HEK293 (cell line): ENCODE measurements around the gene ERICH6B.

Experiments
- CTCF ChIA-PET: fragments of 350-600 bp; formaldehyde crosslinking; extraction: SDS; loops from one replicate; lab custom pipeline; 2021; ENCODE audit warnings: antibody characterized with exemption; lab: Yijun Ruan, JAX
- POLR2A ChIA-PET: fragments of 300-600 bp; formaldehyde crosslinking; extraction: SDS; loops from one replicate; lab custom pipeline; 2020; ENCODE audit warnings: antibody characterized with exemption, inconsistent platforms; lab: Yijun Ruan, JAX
- H3K27ac ChIP-seq: fragments of 200-500 bp; sonication (Bioruptor generic); 2 replicates; pipeline ENCODE4 v1.5.1; 2014; ENCODE audit warnings: low read depth, low read length, control low read depth, inconsistent platforms; ENCODE audit errors: extremely low read depth
- H3K36me3 ChIP-seq, 2 experiments: fragments of 200-500 bp in 1 of 2; sonication (Bioruptor generic) in 1 of 2; 1 replicate in 1 of 2; 2 replicates in 1 of 2; pipeline ENCODE4 v1.5.1; 2014 to 2017; ENCODE audit warnings: inconsistent platforms in 2 of 2, low read length in 2 of 2; ENCODE audit not compliant: control insufficient read depth in 2 of 2, insufficient read depth in 1 of 2
- H3K4me1 ChIP-seq: fragments of 200-500 bp; sonication (Bioruptor generic); 2 replicates; pipeline ENCODE4 v1.5.1; 2014; ENCODE audit warnings: mild to moderate bottlenecking, low read length, inconsistent platforms; ENCODE audit not compliant: control insufficient read depth, insufficient read depth
- H3K4me3 ChIP-seq: 2 replicates; pipeline ENCODE4 v1.5.1; 2011; ENCODE audit warnings: low read depth, mild to moderate bottlenecking, control low read depth, low read length, moderate library complexity
- H3K9me3 ChIP-seq: fragments of 200-500 bp; sonication (Bioruptor generic); 2 replicates; pipeline ENCODE4 v1.5.1; 2014; ENCODE audit warnings: low read depth, low read length, inconsistent platforms; ENCODE audit not compliant: control insufficient read depth, insufficient read depth
- GLIS2 ChIP-seq: fragments of 450-650 bp; formaldehyde crosslinking; IDR thresholded peaks from 2 replicates; pipeline ENCODE4 v1.5.1; 2016; ENCODE audit warnings: missing biosample characterization, missing genetic modification characterization
- TSHZ1 ChIP-seq: fragments of 450-650 bp; formaldehyde crosslinking; IDR thresholded peaks from 2 replicates; pipeline ENCODE4 v1.5.1; 2016; ENCODE audit warnings: missing biosample characterization, missing genetic modification characterization, borderline replicate concordance
- ZNF114 ChIP-seq: fragments of 450-650 bp; formaldehyde crosslinking; IDR thresholded peaks from 2 replicates; pipeline ENCODE4 v1.5.0; 2017; ENCODE audit warnings: missing biosample characterization, missing genetic modification characterization
- ZNF133 ChIP-seq: fragments of 450-650 bp; formaldehyde crosslinking; IDR thresholded peaks from 2 replicates; pipeline ENCODE4 v1.5.1; 2016; ENCODE audit warnings: missing biosample characterization, missing genetic modification characterization
- ZNF138 ChIP-seq: fragments of 450-650 bp; formaldehyde crosslinking; IDR thresholded peaks from 2 replicates; pipeline ENCODE4 v1.5.1; 2016; ENCODE audit warnings: missing biosample characterization, missing genetic modification characterization, borderline replicate concordance
- ZNF239 ChIP-seq: fragments of 450-650 bp; formaldehyde crosslinking; IDR thresholded peaks from 2 replicates; pipeline ENCODE4 v1.5.1; 2016; ENCODE audit warnings: missing biosample characterization, missing genetic modification characterization
- ZNF292 ChIP-seq: fragments of 450-650 bp; formaldehyde crosslinking; IDR thresholded peaks from 2 replicates; pipeline ENCODE4 v1.5.1; 2016; ENCODE audit warnings: low read depth, missing biosample characterization, missing genetic modification characterization, borderline replicate concordance
- ZNF354C ChIP-seq: fragments of 450-650 bp; formaldehyde crosslinking; IDR thresholded peaks from 2 replicates; pipeline ENCODE4 v1.5.1; 2016; ENCODE audit warnings: missing biosample characterization, missing genetic modification characterization, low read depth, borderline replicate concordance
- ZNF514 ChIP-seq: fragments of 450-650 bp; formaldehyde crosslinking; IDR thresholded peaks from 2 replicates; pipeline ENCODE4 v1.5.1; 2016; ENCODE audit warnings: missing biosample characterization, missing genetic modification characterization
- ZNF530 ChIP-seq: fragments of 450-650 bp; formaldehyde crosslinking; IDR thresholded peaks from 2 replicates; pipeline ENCODE4 v1.5.1; 2016; ENCODE audit warnings: low read depth, missing biosample characterization, missing genetic modification characterization
- ZNF777 ChIP-seq: fragments of 450-650 bp; formaldehyde crosslinking; IDR thresholded peaks from 2 replicates; pipeline ENCODE4 v1.5.1; 2017; ENCODE audit warnings: missing biosample characterization, missing genetic modification characterization, borderline replicate concordance
- ZNF837 ChIP-seq: fragments of 450-650 bp; formaldehyde crosslinking; IDR thresholded peaks from 2 replicates; pipeline ENCODE4 v1.5.1; 2016; ENCODE audit warnings: missing biosample characterization, missing genetic modification characterization
- TF ChIP-seq, protein P1 (sequence below): fragments of 450-650 bp; formaldehyde crosslinking; IDR thresholded peaks from 2 replicates; pipeline ENCODE4 v1.5.1; 2016; ENCODE audit warnings: missing biosample characterization, missing genetic modification characterization
- TF ChIP-seq, protein P2 (sequence below): fragments of 450-650 bp; IDR thresholded peaks from 2 replicates; pipeline ENCODE4 v1.5.1; 2018; ENCODE audit warnings: missing biosample characterization, mild to moderate bottlenecking, missing genetic modification characterization
- TF ChIP-seq, protein P3 (sequence below): fragments of 450-650 bp; formaldehyde crosslinking; IDR thresholded peaks from 2 replicates; pipeline ENCODE4 v1.5.1; 2016; ENCODE audit warnings: missing biosample characterization, missing genetic modification characterization
- TF ChIP-seq, protein P4 (sequence below): fragments of 450-650 bp; formaldehyde crosslinking; IDR thresholded peaks from 2 replicates; pipeline ENCODE4 v1.5.1; 2016; ENCODE audit warnings: missing biosample characterization, missing genetic modification characterization
- TF ChIP-seq, protein P5 (sequence below): fragments of 450-650 bp; formaldehyde crosslinking; IDR thresholded peaks from 2 replicates; pipeline ENCODE4 v1.5.1; 2016; ENCODE audit warnings: missing biosample characterization, missing genetic modification characterization, borderline replicate concordance
- TF ChIP-seq, protein P6 (sequence below): fragments of 450-650 bp; formaldehyde crosslinking; IDR thresholded peaks from 2 replicates; pipeline ENCODE4 v1.5.1; 2017; ENCODE audit warnings: missing biosample characterization, missing genetic modification characterization

Gene ERICH6B

DNA sequence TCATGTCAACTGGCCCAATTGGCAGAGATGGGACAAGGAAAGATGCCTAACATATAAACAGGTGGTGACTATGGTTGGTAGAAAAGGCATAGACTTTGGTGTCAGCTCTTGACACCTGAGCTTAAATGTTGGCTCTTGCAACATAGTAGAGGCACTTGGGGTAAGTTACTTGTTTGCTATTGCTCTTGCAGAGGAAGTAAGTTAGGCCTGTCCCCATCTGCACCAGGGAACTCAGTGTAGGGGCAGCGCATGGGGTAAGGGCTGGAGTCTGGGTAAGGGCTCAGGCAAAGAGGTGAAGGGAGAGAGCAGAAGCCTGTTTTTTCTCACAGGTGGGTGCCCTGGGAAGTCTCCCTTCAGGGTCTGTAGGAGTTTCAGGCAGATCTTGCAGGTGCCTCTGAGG is 27.6 kb downstream of the ERICH6B start:
- CTCF ChIA-PET, result no interaction called here
- POLR2A ChIA-PET, result no interaction called here
- TF ChIP-seq, protein P1, sequence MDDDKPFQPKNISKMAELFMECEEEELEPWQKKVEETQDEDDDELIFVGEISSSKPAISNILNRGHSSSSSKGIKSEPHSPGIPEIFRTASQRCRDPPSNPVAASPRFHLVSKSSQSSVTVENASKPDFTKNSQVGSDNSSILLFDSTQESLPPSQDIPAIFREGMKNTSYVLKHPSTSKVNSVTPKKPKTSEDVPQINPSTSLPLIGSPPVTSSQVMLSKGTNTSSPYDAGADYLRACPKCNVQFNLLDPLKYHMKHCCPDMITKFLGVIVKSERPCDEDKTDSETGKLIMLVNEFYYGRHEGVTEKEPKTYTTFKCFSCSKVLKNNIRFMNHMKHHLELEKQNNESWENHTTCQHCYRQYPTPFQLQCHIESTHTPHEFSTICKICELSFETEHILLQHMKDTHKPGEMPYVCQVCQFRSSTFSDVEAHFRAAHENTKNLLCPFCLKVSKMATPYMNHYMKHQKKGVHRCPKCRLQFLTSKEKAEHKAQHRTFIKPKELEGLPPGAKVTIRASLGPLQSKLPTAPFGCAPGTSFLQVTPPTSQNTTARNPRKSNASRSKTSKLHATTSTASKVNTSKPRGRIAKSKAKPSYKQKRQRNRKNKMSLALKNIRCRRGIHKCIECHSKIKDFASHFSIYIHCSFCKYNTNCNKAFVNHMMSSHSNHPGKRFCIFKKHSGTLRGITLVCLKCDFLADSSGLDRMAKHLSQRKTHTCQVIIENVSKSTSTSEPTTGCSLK (tag by site-specific recombination), result no peak
- TF ChIP-seq ZNF133 (no peak), ZNF354C (tag by site-specific recombination) (no peak)

DNA sequence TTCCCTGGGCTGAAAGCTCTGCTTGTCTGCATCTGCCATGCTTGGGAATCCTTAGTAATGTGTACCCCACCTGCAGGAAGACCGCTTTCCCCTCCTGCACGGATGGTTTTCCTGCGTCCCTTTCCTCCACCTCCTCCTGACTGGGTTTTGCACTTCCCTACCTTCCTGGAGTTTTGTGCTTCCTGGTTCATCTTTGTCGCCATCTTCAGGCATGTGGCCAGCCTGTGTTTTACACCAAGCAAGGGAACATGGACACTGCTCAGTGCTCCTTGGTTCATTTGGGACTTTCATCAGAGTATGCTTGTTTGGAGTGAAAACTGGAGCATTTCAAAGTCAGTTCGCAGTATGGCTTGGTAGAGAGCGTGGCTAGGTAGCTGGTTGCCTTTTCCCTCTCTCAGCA is 30.7 kb downstream of the ERICH6B start:
- H3K9me3 ChIP-seq, result no peaks in the 10 kb centered on the region
- no peak overlapping the region for H3K27ac ChIP-seq
- H3K36me3 ChIP-seq, result no peaks in the 10 kb centered on the region
- H3K4me3 ChIP-seq, result no peak overlapping the region
- CTCF ChIA-PET, result interaction anchor here (0.6 kb wide), 2 partner anchors 44 to 74 kb away, joined by 3 read pairs; no protein-coding TSS in a partner anchor
- no peaks in the 10 kb centered on the region for H3K4me1 ChIP-seq
- POLR2A ChIA-PET, result no interaction called here
- TF ChIP-seq, protein P2, sequence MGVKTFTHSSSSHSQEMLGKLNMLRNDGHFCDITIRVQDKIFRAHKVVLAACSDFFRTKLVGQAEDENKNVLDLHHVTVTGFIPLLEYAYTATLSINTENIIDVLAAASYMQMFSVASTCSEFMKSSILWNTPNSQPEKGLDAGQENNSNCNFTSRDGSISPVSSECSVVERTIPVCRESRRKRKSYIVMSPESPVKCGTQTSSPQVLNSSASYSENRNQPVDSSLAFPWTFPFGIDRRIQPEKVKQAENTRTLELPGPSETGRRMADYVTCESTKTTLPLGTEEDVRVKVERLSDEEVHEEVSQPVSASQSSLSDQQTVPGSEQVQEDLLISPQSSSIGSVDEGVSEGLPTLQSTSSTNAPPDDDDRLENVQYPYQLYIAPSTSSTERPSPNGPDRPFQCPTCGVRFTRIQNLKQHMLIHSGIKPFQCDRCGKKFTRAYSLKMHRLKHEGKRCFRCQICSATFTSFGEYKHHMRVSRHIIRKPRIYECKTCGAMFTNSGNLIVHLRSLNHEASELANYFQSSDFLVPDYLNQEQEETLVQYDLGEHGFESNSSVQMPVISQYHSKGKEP (tag by site-specific recombination), result no peak
- TF ChIP-seq ZNF239 (tag by site-specific recombination), result no peak
- no peak for TF ChIP-seq ZNF292
- TF ChIP-seq, protein P3, sequence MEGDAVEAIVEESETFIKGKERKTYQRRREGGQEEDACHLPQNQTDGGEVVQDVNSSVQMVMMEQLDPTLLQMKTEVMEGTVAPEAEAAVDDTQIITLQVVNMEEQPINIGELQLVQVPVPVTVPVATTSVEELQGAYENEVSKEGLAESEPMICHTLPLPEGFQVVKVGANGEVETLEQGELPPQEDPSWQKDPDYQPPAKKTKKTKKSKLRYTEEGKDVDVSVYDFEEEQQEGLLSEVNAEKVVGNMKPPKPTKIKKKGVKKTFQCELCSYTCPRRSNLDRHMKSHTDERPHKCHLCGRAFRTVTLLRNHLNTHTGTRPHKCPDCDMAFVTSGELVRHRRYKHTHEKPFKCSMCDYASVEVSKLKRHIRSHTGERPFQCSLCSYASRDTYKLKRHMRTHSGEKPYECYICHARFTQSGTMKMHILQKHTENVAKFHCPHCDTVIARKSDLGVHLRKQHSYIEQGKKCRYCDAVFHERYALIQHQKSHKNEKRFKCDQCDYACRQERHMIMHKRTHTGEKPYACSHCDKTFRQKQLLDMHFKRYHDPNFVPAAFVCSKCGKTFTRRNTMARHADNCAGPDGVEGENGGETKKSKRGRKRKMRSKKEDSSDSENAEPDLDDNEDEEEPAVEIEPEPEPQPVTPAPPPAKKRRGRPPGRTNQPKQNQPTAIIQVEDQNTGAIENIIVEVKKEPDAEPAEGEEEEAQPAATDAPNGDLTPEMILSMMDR, result no peak
- no peak for TF ChIP-seq GLIS2 (tag by site-specific recombination)
- TF ChIP-seq ZNF138, result no peak
- no peak for TF ChIP-seq ZNF530 (tag by site-specific recombination)
- no peak for TF ChIP-seq TSHZ1 (tag by site-specific recombination)
- TF ChIP-seq, protein P4, sequence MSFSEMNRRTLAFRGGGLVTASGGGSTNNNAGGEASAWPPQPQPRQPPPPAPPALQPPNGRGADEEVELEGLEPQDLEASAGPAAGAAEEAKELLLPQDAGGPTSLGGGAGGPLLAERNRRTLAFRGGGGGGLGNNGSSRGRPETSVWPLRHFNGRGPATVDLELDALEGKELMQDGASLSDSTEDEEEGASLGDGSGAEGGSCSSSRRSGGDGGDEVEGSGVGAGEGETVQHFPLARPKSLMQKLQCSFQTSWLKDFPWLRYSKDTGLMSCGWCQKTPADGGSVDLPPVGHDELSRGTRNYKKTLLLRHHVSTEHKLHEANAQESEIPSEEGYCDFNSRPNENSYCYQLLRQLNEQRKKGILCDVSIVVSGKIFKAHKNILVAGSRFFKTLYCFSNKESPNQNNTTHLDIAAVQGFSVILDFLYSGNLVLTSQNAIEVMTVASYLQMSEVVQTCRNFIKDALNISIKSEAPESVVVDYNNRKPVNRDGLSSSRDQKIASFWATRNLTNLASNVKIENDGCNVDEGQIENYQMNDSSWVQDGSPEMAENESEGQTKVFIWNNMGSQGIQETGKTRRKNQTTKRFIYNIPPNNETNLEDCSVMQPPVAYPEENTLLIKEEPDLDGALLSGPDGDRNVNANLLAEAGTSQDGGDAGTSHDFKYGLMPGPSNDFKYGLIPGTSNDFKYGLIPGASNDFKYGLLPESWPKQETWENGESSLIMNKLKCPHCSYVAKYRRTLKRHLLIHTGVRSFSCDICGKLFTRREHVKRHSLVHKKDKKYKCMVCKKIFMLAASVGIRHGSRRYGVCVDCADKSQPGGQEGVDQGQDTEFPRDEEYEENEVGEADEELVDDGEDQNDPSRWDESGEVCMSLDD (tag by site-specific recombination), result no peak
- TF ChIP-seq, protein P5, sequence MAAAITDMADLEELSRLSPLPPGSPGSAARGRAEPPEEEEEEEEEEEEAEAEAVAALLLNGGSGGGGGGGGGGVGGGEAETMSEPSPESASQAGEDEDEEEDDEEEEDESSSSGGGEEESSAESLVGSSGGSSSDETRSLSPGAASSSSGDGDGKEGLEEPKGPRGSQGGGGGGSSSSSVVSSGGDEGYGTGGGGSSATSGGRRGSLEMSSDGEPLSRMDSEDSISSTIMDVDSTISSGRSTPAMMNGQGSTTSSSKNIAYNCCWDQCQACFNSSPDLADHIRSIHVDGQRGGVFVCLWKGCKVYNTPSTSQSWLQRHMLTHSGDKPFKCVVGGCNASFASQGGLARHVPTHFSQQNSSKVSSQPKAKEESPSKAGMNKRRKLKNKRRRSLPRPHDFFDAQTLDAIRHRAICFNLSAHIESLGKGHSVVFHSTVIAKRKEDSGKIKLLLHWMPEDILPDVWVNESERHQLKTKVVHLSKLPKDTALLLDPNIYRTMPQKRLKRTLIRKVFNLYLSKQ (tag by site-specific recombination), result no peak
- TF ChIP-seq ZNF777 (tag by site-specific recombination), result no peak
- no peak for TF ChIP-seq ZNF837
- no peak for TF ChIP-seq ZNF514
- TF ChIP-seq, protein P6, sequence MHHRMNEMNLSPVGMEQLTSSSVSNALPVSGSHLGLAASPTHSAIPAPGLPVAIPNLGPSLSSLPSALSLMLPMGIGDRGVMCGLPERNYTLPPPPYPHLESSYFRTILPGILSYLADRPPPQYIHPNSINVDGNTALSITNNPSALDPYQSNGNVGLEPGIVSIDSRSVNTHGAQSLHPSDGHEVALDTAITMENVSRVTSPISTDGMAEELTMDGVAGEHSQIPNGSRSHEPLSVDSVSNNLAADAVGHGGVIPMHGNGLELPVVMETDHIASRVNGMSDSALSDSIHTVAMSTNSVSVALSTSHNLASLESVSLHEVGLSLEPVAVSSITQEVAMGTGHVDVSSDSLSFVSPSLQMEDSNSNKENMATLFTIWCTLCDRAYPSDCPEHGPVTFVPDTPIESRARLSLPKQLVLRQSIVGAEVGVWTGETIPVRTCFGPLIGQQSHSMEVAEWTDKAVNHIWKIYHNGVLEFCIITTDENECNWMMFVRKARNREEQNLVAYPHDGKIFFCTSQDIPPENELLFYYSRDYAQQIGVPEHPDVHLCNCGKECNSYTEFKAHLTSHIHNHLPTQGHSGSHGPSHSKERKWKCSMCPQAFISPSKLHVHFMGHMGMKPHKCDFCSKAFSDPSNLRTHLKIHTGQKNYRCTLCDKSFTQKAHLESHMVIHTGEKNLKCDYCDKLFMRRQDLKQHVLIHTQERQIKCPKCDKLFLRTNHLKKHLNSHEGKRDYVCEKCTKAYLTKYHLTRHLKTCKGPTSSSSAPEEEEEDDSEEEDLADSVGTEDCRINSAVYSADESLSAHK (tag by site-specific recombination), result no peak
- TF ChIP-seq ZNF114 (tag by site-specific recombination), result no peak

More for the DNA sequence above, 27.6 kb downstream of the ERICH6B start:
- Histone ChIP-seq H3K36me3 (no peaks in the 10 kb centered on the region), H3K27ac (no peak overlapping the region), H3K4me3 (no peak overlapping the region), H3K4me1 (no peaks in the 10 kb centered on the region), H3K9me3 (no peaks in the 10 kb centered on the region)
